DMS 273 treated with DMSO at 0.1 percent for 48 hours (cell line): ENCODE measurements around the gene IFNL1.
"Not testable (repeated sequence)": the region's sequence is repeated elsewhere in the genome, so short reads cannot be mapped to it uniquely, and the experiment has no call there.

ENCODE experiments used
- DNase-seq: peaks from one replicate; lab custom pipeline; 2025; lab: John Stamatoyannopoulos, UW

Gene IFNL1

GRCh38 chr19:39308531-39309304 lies 12.5 kb downstream of the IFNL1 start:
- DNase-seq: no peak

- not testable (repeated sequence) for DNase-seq
These were observed 13.1 kb downstream of the IFNL1 start for GRCh38 chr19:39309305-39309670.

DNA sequence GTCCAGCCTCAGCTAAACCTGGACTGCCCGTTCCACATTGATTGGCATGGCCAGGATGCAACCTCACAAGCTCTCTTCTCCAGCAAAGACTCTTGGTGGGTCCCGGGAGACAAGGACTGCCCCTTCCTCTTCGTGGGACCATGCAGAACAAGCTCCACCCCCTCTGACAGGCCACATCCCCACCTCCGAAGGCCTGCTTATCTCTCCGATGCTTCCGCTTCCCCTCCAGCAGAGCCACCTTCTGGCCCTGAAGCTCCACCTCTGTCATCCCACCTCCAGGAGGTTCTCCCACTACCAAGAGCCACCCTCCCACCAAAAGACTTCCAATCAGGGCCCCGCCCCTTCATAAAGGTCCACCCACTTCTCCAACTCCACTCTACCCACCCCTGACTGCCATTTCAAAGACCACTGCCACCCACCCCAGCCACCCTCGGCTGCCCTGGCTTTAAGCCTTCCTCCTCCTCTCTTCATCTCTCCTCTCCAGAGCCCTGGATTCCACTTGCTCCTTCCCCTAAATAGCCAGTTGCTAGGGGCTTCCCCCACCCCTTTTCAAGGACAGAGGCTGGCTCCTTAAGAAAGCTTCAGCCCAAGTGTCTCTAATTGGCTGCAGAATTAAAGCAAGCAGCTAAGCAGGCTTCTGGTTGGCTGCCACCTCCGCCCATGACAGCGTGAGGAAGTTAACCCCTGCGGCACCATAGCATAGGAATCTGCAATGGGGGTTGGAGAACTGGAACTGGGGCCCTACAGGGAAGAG lies 14.5 kb downstream of the IFNL1 start:
- no peak for DNase-seq

DNA sequence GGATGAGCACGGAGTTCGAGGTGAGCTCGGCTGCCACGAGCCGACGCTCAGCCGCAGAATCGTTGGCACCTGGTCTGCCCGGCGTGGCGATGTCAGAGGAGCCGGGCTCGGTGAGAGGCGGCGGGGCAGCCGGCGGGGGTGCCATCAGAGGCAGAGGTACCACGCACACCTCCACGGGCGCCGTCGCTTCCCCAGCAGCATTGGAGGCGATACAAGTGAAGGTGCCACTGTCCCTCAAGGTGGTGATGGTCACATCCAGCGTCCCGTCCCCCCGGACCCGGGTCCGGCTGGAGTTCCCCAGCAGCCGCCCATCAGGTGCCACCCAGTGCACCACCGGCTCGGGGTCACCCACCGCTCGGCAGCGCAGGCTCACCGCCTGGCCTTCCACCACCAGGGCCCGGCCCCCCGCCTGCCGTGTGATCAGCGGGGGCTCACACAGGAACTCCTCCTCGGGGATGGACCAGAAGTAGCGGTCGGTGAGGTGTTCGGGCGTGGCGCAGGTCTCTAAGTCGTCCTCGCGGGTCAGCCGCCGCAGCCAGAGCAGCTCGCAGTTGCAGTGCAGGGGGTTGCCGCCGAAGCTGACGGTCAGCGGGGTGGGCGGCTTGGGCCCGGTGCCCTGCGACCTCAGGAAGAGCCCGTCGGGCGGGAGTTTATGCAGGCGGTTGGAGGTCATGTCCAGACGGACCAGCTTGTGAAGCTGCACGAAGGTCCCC lies 18.0 kb downstream of the IFNL1 start:
- DNase-seq: no peak

- DNase-seq: no peak
These were observed 19.7 kb downstream of the IFNL1 start for GRCh38 chr19:39315933-39316332.

DNA sequence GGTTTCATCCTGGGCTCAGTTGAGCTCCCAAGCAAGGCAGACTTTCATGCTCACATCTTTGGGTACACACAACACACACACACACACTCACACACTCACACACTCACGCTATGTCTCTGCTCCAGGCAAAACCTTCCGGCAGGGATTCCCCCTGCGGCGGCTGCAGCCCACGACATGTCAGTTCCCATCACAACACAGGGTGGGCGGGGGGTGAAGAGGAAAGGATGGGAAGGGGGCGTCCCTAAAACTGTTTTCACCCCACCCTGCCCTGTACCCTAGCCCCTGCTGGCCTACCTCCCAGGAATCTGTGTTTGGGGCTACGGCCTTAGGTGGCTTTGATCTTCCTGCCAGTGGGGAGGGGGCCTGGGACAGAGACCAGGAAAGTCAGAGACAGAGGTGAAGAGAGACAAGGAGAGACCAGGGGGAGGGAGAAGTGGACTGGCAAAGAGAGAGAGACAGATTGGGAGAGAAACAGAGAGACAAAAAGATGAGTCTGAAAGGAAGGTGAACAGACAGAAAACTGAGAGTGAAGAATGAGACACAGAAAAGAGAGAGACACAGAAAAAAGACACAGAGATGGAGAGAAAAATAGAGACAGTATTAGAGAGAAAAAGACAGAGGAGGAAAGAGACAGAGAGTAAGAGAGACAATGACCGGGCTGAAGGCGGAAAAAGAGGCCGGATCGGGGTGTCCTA lies 20.6 kb downstream of the IFNL1 start:
- no peak for DNase-seq

GRCh38 chr19:39317476-39317875 lies 21.3 kb downstream of the IFNL1 start:
- no peak for DNase-seq

GRCh38 chr19:39318071-39318470 lies 21.9 kb downstream of the IFNL1 start:
- DNase-seq: no peak

- DNase-seq: no peak
These were observed 22.5 kb downstream of the IFNL1 start for GRCh38 chr19:39318690-39319089.

GRCh38 chr19:39319098-39319891 lies 23.1 kb downstream of the IFNL1 start:
- DNase-seq: no peak

DNA sequence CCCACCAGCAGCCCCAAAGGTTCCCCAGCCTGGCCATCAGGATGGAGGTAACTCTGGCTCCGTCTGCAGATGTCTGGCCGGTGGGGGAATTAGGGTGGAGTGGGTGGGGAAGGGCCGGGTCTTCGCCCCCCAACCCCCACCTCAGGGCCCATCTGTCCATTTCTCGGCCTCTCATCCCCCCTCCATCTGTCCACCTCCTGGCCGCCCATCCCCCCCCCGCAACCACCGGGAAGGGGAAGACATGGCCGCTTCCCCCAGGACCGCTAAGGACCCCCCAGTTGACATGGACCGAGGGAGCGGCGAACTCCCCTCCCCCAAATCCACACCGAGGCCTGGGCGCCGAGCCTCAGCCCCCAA lies 23.7 kb downstream of the IFNL1 start:
- no peak for DNase-seq

GRCh38 chr19:39321117-39321831 lies 25.1 kb downstream of the IFNL1 start:
- DNase-seq: no peak

DNA sequence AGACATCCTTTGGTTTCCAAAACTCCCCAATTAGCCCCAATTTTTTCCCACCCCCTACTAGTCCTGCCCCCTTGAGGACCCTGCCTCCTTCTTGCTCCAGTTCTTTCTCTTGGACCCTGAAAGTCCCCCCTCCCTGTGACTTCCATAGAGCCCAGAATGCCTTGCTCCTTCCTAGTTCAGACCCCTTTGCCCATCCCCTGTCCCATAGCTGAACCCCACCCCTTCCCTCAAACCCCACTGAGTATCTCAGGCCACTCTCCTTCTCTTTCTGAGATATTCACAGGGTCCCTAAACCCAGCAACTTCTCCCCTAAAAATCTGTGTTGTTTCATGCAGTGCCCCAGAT lies 25.6 kb downstream of the IFNL1 start:
- no peak for DNase-seq

- no peak for DNase-seq
These were observed 28.1 kb downstream of the IFNL1 start for GRCh38 chr19:39324242-39324842.

DNA sequence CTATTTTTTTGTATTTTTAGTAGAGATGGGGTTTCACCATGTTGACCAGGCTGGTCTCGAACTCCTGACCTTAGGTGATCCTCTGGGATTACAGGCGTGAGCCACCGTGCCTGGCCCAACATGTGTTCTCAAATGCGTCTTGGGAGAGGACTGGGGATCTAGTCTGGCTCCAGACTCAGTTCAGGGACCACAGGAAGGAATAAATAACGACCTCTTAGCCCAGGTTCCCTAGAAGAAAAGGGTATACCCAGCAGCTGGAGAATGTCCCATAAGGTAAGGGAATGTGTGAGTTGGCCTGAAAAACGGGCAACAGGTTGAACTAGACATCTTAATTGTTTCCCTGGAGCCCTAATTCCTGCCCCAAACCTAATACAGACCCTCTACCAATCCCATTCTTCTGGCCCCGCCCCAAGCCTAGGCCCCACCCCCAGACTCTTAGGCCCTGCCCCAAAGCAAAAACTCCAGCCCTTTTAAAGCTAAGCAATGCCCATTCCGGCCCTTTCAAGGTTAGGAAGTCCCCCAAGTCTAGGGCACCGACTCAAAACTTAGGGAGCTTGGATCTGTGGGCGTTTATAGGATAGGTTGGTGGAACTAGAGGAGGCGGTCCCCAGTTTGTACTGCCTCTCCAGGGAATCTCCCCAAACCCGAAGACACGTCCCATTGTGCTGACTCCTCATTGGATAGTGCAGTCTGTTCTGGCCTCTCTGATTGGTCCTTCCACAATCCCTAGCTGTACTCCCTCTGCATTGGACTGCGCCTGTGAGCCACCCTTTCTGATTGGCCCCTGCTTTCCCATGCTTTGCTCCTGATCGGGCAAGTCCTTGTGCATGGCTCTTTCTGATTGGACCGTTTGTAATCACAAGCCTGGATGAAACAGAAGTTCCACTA lies 29.8 kb downstream of the IFNL1 start:
- no peak for DNase-seq

GRCh38 chr19:39327363-39328045 lies 31.3 kb downstream of the IFNL1 start:
- no peak for DNase-seq

DNA sequence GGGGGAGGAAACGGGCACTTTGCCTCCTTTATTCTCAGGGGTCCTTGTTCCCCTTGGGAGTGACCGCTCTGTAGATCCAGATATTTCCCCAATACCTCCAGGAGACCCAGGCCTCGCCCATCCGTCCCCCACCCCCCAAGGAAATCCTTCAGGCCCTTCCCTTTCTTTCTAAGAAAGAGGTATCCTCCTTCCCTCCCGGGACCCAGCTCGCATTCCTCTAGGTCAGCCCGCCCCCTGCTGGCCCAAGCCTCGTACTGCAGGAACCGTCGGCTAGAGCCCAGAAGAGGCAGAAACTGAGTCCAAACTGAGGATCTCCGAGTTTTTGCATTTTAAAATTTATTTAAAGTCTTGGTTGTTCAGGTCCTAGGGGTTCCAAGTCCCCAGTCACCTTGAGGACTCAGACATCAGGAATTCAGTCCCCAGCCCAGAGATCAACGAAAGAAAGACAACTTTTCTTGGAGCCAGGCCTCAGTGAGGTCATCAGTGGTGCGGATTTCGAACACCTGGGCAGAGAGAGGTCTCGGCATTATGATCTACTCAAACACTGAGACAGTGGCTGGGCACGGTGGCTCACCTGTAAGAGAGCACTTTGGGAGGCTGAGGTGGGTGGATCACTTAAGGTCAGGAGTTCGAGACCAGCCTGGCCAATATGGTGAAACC lies 32.0 kb downstream of the IFNL1 start:
- DNase-seq: no peak

- DNase-seq: no peak
These were observed 33.7 kb downstream of the IFNL1 start for GRCh38 chr19:39329948-39330347.
